ENCODE data around the gene GABBR2.

DNA sequence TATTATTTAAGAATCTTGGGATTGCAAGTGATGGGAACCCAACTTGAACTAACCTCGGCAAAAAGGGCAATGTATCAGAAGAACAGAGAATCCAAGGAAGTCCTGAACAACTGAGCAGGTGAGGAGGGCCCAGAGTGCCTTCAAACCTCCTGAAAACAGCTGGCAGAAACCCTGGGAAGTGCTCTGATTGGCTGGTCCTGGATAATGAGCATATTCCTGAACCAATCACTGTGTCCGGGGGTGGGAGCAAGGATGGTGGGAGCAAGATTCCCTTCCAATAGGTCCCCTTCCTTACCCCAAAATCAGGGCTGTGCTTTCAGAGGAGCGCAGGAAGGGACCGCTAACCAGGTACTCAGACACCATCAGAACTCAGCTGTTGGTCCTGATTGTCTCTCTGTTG, 421.4 kb downstream of the GABBR2 start:
- TF ChIP-seq, protein P1, sequence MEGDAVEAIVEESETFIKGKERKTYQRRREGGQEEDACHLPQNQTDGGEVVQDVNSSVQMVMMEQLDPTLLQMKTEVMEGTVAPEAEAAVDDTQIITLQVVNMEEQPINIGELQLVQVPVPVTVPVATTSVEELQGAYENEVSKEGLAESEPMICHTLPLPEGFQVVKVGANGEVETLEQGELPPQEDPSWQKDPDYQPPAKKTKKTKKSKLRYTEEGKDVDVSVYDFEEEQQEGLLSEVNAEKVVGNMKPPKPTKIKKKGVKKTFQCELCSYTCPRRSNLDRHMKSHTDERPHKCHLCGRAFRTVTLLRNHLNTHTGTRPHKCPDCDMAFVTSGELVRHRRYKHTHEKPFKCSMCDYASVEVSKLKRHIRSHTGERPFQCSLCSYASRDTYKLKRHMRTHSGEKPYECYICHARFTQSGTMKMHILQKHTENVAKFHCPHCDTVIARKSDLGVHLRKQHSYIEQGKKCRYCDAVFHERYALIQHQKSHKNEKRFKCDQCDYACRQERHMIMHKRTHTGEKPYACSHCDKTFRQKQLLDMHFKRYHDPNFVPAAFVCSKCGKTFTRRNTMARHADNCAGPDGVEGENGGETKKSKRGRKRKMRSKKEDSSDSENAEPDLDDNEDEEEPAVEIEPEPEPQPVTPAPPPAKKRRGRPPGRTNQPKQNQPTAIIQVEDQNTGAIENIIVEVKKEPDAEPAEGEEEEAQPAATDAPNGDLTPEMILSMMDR (conservative IDR thresholded peaks at IDR 0.05), result no peak
- TF ChIP-seq ZFX (IDR thresholded peaks at IDR 0.05), result no peak
